ENCODE measurements around the gene MISP.

MISP gene

DNA sequence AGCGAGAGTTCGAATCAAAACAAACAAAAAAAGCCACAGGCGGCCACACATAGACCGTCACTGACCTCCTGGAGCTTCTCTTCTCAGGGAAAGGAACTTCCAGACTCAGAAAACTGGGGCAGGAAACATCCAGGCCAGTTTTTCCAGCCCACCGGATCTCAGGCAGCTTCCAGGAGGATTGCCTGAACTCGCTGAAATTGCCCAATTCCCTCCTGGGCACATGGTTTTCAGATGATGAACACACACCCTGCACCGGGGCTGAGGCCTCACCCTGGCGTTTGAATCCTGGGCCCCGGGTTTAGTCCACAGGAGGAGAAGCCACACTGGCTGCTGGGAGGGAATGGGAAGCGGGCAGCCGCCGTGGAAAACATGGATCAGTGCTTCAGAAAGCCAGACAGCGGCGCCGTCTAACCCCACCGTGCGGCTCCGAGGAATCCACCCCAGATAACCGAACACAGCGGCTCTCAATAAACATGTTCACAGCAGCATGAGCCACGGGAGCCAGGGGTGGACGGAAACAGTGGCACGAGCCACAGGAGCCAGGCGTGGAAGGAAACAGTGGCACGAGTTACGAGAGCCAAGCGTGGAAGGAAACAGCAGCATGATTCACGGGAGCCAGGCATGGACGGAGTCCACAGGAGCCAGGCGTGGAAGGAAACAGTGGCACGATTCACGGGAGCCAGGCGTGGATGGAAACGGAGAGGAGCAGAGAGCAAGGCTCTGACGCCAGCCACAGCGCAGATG lies 28.2 kb downstream of the MISP start:
- no peak for FAIRE-seq

DNA sequence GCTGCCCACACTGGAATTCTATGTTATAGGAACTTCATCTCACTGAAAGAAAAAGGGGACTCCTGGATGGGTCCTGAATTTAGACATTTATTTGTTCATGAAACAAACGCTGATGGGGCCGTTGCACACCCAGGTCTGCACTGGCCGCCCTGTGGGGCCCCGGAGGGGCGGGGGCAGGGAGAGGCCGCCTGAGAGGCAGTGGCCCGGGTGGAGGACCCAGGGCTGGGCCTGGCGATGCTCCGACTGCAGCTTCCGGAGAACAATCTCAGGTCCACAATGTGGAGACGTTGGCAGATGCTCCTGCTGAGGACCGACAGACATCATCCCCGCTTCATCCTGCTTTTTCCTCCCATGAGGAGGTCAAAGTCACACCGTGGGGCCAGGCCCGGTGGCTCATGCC lies 30.0 kb downstream of the MISP start:
- no peak for FAIRE-seq

DNA sequence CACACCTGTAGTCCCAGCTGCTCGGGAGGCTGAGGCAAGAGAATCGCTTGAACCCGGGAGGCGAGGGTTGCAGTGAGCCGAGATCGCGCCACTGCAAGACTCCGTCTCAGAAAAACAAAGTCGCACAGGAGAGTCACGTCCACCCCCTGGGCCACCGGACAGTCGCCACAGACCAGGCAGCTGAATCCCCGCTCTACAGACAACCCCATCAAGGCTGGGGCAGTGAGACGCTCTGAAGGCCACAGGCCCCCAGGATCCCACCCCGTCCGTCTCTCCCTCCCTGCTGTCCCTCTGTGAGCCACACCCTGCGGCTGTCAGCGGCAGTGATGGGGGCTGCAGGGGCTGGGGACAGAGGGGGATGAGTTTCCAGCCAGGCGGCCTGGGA lies 30.9 kb downstream of the MISP start:
- FAIRE-seq: no peak

DNA sequence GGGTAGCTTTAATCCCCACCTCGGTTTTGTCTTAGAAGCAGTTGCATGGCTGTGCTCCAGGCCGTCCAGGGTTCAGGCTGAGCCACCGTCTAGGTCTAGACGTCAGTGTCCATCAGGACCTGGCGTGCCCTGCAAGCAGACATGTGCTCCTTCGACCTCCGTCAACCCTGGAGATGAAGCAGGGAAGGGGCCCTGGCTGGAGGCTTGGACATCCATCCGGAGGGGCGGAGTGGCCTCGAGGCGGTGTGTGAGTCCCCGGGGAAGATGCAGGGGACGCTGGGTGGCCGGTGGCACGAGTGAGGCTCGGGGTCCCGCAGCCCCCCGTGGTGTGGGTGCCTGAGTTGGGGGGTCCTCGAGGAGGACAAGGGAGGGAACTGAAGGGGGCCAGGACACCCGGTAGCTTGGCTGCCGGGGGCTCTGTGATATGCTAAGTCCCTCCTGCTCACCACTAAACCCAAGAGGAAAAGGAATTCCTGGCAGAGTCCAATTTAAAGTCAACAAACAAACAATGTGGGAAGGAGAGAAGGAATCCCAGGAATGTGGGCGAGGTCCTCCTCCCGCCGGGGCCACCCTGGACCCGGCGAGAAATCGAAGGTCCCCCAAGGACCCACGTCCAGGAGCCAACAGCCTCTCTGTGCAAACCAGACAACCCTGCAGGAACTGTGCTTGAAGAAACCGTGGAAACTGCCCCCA lies 31.4 kb downstream of the MISP start:
- no peak for FAIRE-seq

DNA sequence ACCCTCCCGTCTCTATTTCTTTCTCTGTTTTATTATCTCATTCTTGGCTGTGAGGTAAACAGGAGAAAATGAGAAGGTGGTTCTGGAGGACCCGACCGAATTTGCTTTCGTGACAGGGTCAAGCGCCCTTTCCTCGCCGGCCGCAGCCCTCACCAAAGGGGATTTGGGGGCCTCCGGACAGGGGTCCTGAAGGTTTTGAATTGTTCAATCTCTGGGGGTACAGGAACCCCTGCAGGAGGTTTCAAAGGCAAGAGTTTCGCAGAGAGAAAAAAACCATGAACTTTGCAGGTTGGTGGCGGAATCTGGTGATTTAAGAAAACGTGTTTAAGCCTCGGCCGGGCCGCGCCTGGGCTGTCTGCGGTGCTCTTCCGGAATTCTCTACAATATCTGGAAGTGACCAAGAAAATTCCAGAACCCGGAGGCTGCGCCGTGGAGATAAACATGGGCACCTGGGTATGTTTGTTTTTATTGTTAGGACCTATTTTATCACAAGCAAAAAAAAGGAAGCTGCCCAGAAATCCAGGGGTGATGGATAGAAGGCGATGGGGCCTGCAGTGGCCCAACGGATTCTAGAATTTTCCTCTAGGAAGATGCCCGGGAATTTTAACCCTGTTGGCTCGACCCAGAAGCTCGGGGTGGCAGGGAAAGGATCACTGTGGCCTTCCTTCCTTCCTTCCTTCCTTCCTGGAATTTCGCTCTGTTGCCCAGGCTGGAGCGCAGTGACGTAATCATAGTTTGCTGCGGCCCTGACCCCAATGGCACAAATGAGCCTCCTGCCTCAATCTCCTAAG lies 32.2 kb downstream of the MISP start:
- FAIRE-seq: no peak

DNA sequence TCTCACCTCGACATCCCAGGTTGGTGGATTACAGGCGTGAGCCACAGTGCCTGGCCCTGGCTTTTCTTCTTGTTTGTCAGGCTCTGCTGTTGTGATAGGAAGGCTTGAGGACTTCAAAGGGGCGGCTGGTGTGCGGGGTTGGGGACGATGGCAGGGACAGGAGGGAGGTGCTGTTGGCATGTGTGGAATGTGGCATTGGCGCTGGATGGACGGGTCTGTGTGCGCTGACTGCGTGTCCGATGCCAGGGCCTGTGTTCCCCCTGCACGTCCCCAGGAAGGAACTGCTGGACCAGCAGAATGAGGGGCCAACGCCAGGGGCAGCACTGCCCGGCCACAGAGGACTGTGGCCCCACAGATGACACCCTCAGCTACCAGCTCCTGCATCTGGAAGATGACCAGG lies 33.6 kb downstream of the MISP start:
- FAIRE-seq: no peak

DNA sequence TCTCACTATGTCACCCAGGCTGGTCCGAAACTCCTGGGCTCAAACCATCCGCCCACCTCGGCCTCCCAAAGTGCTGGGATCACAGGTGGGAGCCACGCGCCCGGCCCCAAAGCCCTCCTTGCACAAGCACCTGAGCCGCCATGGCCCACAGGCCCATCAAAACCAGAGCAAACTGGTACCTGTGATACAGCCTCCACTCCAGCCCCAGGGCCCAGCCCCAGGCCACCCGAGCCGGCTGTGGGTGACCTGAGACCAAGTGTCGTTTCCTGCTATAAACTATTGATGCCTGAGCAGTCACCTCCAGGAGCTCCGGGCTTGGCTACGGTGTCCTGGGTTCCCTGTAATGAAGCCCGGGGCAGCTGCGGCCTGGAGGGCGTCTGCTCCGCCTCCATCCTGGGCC lies 36.6 kb downstream of the MISP start:
- FAIRE-seq: no peak

DNA sequence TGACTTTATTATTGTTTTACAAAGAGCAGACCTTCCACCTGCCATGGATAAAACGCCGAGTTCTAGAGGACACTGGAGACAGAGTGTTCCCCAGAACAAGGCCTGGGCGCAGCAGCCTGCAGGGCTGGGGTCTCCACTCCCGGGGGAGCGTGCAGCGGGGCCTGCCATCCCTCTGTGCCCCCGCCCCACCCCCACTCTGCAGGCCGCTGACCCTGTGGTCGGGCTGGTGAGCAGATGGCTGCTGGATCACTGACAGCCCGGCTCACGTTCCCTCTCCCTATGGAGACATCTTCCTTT lies 37.7 kb downstream of the MISP start:
- no peak for FAIRE-seq

DNA sequence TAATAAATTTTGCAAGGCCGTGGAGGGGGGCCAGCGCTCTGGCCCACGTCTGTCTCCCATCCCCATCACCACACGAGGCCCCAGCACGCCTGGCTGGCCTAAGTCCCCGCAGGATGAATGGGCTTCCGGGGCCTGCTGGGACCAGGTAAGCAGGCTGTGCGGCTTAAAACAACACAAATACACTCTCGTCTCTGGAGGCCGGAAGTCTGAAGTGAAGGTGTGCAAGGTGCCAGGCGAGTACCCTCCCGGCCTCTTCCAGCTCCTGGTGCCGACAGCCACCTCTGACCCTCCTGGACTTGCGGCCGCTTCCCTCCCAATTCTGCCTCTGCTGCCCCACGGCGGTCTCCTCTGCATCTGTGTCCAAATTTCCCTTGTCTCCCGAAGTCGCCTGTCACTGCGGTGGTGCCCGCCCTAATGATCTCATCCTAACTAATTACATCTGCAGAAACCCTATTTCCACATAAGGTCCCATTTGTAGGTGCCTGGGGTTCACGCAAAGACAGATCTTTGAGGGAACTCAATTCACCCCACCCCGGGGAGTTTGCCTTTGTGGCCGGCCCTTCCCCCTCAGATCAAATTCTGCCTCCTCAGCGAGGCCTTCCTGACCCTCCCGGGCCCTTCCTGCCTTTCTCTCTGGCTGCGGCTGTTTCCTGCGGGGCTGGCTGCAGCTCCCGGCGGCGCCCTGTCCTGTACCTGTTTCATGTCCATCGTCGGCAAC lies 38.2 kb downstream of the MISP start:
- no peak for FAIRE-seq

DNA sequence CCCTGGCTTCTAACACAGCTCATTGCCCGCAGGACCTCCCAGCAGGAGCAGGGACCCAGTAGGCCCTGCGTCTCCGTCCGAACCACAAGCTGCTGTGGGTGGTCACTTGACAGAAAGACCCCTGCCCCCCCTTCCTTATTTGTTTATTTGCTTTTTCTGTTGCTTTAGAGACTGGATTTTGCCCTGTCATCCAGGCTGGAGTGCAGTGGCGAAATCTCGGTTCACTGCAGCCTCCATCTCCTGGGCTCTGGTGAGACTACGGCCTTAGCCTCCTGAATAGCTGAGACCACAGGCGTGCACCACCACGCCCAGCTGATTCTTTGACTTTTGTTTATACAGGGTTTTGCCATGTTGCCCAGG lies 38.8 kb downstream of the MISP start:
- no peak for FAIRE-seq

DNA sequence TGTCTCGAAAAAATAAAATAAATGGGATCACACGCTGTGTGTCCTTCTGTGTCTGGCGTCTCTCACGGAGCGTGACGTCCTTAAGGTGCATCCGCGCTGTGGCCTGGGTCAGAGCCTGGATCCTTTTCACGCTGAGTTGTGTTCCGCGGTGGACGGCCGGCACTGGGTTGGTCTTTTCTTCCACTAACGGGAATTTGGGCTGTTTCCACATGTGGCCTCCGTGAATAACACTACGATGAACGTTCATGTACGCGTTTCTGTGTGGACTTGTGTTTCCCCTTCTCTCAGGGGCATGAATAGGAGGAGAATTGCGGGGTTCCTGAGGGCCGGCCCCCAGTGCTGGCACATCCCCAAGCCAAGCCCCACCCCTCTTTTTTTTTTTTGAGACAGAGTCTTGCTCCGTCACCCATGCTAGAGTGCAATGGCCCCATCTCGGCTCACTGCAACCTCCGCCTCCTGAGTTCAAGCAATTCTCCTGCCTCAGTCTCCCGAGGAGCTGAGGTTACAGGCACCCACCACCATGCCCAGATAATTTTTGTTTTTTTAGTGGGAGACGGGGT lies 40.2 kb downstream of the MISP start:
- FAIRE-seq: no peak

DNA sequence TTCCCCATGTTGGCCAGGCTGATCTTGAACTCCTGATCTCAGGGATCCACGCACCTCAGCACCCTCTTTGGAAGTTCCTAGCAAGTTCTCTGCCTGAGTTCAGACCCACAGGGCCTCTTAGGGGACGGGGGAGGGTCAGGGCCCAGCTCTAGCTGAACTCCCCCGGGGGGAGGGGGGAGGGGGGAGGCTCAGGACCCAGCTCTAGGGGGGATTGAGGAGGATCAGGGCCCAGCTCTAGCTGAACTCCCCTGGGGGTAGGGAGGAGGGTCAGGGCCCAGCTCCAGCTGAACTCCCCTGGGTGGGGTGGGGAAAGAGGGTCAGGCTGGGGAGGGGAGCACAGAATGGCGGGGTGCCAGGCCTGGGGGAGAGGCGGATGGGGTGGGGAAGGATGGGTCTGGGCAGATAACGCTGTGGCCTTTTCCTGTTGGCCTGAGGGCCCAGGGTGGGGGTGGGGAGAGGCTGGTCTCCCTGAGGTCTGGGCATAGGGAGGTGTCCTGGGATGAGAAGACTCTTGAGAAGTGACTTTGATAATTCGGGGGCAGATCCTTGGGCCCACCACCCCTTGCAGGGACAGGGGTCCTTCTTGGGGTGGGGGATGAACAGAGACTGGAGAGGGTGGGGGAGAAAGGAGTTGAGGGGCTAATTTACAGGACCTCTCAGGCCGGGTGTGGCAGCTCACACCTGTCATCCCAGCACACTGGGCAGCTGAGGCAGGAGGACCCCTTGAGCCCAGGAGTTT lies 40.8 kb downstream of the MISP start:
- FAIRE-seq: no peak

DNA sequence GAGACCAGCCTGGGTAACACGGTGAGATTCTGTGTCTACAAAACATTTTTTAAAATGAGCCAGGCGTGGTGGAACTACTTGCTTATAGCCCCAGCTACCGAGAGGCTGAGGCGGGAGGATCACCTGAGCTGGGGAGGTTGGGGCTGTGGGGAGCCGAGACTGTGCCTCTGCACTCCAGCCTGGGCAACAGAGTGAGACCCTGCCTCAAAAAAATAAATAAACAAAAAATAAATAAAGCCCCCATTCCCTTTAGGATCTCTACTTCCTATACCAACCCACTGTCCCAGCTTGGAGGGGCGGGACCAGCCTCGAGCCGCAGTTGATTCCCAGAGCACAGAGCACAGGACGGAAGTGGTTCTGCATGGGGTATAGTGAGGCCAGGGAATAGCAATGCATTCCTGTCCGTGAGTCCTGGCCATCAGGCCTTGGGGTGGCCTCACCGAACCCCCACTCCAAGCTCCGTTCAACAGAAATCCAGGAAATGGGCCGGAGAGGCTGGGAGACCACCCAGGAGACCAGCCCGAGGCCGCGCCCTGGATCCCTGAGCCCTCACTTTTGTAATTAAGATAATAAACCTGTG lies 41.5 kb downstream of the MISP start:
- no peak for FAIRE-seq

DNA sequence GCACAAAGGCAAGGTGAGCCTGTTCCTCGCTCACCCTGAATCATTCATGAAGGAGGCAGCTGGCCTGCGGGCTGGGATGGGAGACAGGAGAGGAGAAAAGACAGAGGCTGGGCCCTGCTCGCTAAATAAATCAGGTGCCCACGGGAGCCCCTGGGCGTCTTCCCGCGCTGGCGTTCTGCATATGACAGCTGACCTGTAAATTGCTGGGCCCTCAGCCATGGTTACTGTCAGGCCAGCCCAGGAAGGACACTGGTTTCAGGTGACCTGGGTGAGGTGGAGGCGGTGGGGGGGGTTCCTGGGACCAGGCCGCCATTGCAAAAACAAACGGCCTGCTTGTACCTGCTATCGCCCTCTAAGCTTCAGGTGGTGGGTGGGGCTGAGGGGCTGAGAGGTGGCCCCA lies 42.9 kb downstream of the MISP start:
- FAIRE-seq: no peak

DNA sequence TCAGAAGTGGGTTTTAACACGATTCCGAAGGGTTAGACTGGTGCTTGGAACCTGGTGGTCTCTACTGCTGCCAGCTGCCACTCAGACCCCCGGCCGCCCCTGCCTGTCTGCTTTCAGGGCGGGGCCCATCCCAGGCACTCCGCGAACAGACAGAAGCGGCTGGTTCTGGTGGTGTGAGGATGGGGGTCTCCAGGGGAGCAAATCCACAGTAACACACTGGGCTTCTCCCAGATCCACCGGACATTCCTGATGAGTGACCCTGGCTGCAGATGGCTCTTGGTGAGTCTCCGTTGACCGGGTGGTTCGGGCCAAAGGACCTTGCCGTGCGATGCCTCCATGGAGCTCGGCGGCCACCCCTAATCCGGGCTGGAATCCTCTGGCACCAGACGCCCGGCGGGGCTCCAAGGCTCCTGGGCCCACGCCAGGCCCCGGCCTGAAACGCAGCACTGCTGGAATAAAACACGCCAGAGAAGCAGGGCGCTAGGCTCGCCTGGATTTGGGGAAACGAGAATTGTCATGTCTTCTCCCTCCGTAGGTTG lies 44.2 kb downstream of the MISP start:
- FAIRE-seq: no peak

DNA sequence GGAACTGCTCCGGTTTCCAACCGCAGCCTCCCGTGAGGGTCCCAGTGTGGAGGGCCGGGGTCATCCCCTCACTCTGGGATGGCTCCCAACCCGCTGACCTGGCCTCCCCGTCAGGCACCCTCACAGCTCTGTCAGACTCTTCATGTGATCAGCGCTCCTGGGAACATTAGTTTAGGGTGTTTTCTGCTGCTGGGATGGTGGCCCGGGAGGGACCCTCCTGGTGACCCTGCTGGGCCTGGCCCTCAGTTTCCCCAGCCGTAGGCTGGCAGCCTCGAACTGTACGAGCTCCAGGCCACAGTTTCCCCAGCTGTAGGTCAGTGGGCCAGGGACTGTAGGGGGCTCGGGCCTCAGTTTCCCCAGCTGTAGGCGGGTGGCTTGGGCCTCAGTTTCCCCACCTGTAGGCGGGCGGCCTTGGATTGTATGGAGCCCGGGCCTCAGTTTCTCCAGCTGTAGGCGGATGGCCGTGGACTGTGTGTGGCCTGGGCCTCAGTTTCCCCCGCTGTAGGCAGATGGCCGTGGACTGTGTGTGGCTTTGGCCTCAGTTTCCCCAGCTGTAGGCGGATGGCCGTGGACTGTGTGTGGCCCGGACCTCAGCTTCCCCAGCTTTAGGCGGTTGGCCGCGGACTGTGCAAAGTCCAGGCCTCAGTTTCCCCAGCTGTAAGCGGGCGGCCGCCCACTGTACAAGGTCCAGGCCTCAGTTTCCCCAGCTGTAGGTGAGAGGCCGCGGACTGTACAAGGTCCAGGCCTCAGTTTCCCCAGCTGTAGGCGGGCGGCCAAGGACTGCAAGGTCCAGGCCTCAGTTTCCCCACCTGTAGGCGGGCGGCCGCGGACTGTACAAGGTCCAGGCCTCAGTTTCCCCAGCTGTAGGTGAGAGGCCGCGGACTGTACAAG lies 45.0 kb downstream of the MISP start:
- no peak for FAIRE-seq

DNA sequence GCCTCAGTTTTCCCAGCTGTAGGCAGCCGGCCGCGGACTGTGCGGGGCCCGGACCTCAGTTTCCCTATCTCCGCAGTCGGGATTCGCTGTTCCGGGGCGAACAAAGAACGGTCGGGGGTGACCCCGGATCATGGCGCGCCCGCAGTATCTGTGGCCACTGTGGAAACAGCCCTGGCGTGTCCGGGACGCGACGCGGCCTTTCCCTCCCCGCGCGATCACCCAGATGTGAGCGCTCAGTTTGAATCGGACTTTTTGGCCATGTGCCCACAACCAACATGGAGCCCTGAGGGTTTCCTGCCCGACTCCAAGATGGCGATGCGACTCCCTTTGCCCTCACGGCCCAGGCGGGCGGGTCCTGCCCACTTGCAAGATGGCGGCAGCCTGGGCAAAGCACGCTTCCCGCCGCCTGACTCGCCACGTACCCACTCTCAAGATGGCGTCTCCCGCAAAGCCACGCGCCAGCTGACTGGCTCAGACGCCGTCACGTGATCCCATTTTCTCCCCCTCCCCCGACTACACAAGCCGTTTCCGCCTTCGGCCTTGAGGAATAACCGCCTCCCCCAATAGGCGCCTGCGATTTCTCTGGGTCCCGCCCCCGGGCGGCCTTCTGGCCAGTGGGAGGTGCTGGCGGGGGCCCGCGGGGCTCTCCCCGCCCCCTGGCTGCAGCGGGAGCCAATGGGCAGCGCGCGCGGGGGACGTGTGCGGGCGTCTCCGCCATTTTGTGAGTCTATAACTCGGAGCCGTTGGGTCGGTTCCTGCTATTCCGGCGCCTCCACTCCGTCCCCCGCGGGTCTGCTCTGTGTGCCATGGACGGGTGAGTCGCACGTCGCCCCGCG lies 46.0 kb downstream of the MISP start, which contains the start of gene PTBP1:
Gene PTBP1, plus strand, starts transcription at position 761 of the 836 bp plus-strand sequence. Its CDS starts 46 bp downstream, at position 807.
- peak; percentile 99 for FAIRE-seq

DNA sequence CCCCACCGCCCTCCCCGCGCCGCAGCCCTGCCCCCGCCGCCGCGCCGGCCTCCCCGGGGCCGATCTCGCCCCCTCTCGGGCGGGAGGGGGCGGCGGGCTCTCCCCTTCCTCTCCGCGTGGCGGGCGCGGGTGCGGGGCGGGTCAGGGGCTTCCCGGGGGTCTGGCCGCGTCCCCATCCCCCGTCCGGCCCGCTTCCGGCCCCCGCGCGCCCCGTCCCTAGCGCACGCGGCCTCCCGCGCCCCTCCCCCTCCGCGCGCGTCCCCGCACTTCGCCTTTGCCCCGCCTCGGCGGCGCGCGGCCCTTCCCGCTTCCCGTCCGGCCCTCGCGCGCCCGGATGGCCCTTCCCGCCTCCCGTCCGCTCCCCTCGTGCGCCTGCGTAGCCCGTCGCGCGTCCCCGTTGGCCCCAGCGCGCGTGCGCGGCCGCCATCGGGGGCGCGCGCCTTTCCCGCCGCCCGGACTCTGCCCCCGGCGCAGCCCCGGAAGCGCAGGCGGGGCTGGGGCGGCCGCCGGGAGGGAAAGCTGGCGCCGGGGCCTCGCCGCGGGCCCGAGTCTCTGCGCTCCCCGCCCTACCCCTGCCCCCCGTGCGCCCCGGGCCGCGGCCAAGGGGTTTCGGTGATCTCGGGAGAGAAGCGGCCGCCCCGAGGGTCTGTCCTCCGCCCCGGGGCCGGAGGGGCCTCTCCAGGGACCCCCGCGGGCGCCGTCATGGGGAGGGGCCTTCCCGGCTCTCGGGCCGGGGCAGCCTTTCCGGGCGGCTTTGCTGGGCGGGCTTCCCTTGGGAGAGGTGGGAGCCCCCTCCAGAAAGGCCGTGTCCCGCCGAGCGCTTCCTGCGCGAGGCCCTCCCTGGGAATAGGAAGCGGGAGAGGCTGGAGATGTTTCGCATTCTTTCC lies 46.9 kb downstream of the MISP start:
- FAIRE-seq: no peak
